HG02588 (cell line): ENCODE data around the gene TAS2R30.
"Not testable (repeated sequence)": the region's sequence is repeated elsewhere in the genome, so short reads cannot be mapped to it uniquely, and the experiment has no call there.

Source experiments
- ATAC-seq: cut with Tn5 transposase; IDR thresholded peaks from one replicate; pipeline ENCODE4 v1.9.1; 2021; ENCODE audit warnings: mild to moderate bottlenecking, moderate library complexity; ENCODE audit not compliant: unreplicated experiment

Gene TAS2R30

DNA sequence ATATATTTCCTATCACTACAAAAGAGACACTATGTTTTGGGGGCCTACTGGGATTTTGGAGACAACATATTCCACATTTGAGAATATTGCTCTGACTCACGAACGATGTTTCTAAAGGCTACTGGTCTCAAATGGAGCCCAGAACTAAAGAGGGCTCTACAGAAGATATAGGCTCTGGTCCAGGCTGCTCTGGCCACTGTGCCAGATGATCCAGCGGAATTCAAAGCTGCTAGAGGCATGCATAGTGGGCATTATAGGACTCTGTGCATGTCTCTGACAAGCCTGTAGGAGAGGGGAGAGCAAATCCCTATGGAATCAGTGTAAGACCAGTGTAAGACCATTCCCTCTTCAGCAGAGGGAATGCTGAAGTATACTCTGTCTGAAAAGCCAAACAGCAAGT is 4.1 kb downstream of the TAS2R30 start:
- no peak for ATAC-seq

DNA sequence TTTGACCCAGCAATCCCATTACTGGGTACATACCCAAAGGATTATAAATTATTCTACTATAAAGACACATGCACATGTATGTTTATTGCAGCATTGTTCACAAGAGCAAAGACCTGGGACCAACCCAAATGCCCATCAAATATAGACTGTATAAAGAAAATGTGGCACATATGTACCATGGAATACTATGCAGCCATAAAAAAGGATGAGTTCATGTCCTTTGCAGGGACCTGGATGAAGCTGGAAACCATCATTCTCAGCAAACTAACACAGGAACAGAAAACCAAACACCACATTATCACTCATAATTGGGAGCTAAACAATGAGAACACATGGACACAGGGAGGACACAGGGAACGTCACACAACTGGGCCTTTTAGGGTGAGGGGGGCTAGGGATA is 20.3 kb downstream of the TAS2R30 start:
- ATAC-seq, result not testable (repeated sequence)

DNA sequence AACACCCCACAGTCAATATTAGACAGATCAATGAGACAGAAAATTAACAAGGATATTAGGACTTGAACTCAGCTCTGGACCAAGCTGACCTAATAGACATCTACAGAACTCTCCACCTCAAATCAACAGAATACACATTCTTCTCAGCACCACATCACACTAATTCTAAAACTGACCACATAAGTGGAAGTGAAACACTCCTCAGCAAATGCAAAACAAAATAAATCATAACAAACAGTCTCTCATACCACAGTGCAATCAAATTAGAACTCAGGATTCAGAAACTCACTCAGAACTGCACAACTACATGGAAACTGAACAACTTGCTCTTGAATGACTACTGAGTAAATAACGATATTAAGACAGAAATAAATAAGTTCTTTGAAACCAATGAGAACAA is 23.2 kb downstream of the TAS2R30 start:
- ATAC-seq, result not testable (repeated sequence)

DNA sequence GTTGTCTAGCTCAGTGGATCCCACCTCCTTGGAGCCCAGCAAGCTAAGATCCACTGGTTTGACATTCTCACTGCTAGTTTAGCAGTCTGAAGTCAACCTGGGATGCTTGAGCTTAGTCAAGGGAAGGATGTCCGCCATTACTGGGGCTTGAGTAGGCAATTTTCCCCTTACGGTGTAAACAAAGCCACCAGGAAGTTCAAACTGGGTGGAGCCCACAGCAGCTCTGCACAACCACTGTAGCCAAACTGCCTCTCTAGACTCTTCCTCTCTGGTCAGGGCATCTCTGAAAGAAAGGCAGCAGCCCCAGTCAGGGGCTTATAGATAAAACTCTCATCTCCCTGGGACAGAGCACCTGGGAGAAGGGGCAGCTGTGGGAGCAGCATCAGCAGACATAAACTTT is 25.6 kb downstream of the TAS2R30 start:
- no peak for ATAC-seq

DNA sequence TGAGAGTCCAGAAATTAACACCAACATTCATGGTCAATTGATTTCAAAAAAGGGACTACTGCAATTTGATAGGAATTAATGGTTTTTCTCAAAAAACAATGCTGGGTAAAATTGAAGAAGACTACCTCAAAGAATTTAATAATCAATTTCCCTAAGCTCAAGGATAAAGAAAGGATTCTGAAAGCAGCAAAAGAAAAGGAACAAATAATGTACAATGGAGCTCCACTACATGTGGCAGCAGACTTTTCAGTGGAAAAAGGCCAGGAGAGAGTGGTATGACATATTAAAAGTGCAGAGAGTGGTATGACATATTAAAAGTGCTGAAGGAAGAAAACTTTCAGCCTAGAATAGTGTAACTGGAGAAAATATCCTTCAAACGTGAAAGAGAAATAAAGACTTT is 26.7 kb downstream of the TAS2R30 start:
- ATAC-seq, result no peak

- no peak for ATAC-seq
Measured at GRCh38 chr12:11106288-11106687, 28.2 kb downstream of the TAS2R30 start.

GRCh38 chr12:11105546-11105945 is 28.9 kb downstream of the TAS2R30 start:
- ATAC-seq, result no peak

- not testable (repeated sequence) for ATAC-seq
Measured at GRCh38 chr12:11094910-11095309, 39.5 kb downstream of the TAS2R30 start.

- ATAC-seq, result no peak
Measured at GRCh38 chr12:11092128-11092527, 42.3 kb downstream of the TAS2R30 start, which contains the start of gene TAS2R43. Gene TAS2R43, minus strand, starts transcription at chr12:11092313. Its CDS starts 84 bp downstream, at chr12:11092229.

GRCh38 chr12:11089246-11089645 is 45.2 kb downstream of the TAS2R30 start:
- ATAC-seq, result no peak

DNA sequence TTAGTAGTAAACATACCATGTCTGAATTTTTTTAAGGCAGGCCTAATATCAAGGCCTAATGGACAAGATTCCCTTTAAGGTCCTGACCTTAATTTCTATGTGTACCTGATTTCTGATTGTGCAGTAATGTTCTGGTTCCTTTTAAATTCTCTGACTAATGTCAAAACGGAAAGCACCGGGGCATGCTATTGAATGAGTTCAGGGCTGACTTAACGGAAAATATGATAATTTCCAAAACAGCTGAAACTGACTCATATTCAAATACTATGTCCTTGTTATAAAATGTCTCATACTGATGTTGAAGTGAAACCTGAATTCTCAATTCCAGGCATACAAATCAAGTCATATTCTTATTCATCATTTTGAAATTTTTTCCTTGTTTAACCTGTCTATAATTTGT is 49.0 kb downstream of the TAS2R30 start:
- ATAC-seq, result peak; percentile 84
